Kasumi-1 (cell line): ENCODE data around the gene NFX1.

ENCODE experiments used
- DNase-seq, 2 experiments: peaks; one replicate each; lab custom pipeline; 2025; lab: John Stamatoyannopoulos, UW

The NFX1 gene

GRCh38 chr9:33290247-33291030 is at the start of gene NFX1:
NFX1 (plus strand) TSS chr9:33290516; CDS start chr9:33290573, 57 bp downstream.
- DNase-seq = peak; percentile 97 to 98

- no peak for DNase-seq
Measured at GRCh38 chr9:33241298-33241697, 49.0 kb upstream of the NFX1 start.

- no peak for DNase-seq
Measured at GRCh38 chr9:33242609-33243134, 47.6 kb upstream of the NFX1 start.

- no peak for DNase-seq
Measured at GRCh38 chr9:33244137-33244784, 46.1 kb upstream of the NFX1 start.

GRCh38 chr9:33245341-33245740 is 45.0 kb upstream of the NFX1 start:
- no peak for DNase-seq

GRCh38 chr9:33246269-33246860 is 44.0 kb upstream of the NFX1 start:
- DNase-seq = no peak

- DNase-seq = no peak
Measured at GRCh38 chr9:33248606-33249005, 41.7 kb upstream of the NFX1 start.

- no peak for DNase-seq
Measured at GRCh38 chr9:33249087-33249658, 41.1 kb upstream of the NFX1 start.

GRCh38 chr9:33249983-33250382 is 40.3 kb upstream of the NFX1 start:
- no peak for DNase-seq

- no peak for DNase-seq
Measured at GRCh38 chr9:33250458-33250995, 39.8 kb upstream of the NFX1 start.

- no peak for DNase-seq
Measured at GRCh38 chr9:33254211-33254610, 36.1 kb upstream of the NFX1 start.

- no peak for DNase-seq
Measured at GRCh38 chr9:33255014-33255413, 35.3 kb upstream of the NFX1 start.

GRCh38 chr9:33255471-33255870 is 34.8 kb upstream of the NFX1 start:
- DNase-seq = no peak

- DNase-seq = no peak
Measured at GRCh38 chr9:33256236-33256635, 34.1 kb upstream of the NFX1 start.

GRCh38 chr9:33257276-33257675 is 33.0 kb upstream of the NFX1 start:
- no peak for DNase-seq

GRCh38 chr9:33260372-33260771 is 29.9 kb upstream of the NFX1 start:
- no peak for DNase-seq

- DNase-seq = peak; percentile 21 to 26
Measured at GRCh38 chr9:33263131-33264002, 26.9 kb upstream of the NFX1 start.

- DNase-seq = peak in 1 of 2 experiments; percentile 35
Measured at GRCh38 chr9:33264003-33264472, 26.3 kb upstream of the NFX1 start.

GRCh38 chr9:33264473-33265177 is 25.7 kb upstream of the NFX1 start, which contains the start of the genes BAG1 and CHMP5:
BAG1 (minus strand) TSS chr9:33264708.
CHMP5 (plus strand) TSS chr9:33265049; CDS start chr9:33265079, 30 bp downstream.
- DNase-seq = peak; percentile 99

GRCh38 chr9:33265211-33265865 is 25.0 kb upstream of the NFX1 start:
- no peak for DNase-seq
